IPS DF 6.9 (cell line): ENCODE data around the gene TUBD1.
A peak's percentile ranks its signal among the peaks of the same experiment; 100 is the strongest.
"Not testable (repeated sequence)": the region's sequence is repeated elsewhere in the genome, so short reads cannot be mapped to it uniquely, and the experiment has no call there.

ENCODE experiments used
- DNase-seq: peaks from one replicate; pipeline ENCODE4 v3.0.0-alpha.2; 2013; ENCODE audit warnings: low read depth, low spot score
- H3K27ac ChIP-seq: one replicate; pipeline ENCODE4 v1.5.1; 2013; ENCODE audit warnings: low read length, control low read depth
- H3K27me3 ChIP-seq: 2 replicates; pipeline ENCODE4 v1.6.1; 2013; ENCODE audit warnings: mild to moderate bottlenecking, low read length; ENCODE audit not compliant: control insufficient read depth, insufficient read depth
- H3K36me3 ChIP-seq: 2 replicates; pipeline ENCODE4 v1.6.1; 2013; ENCODE audit warnings: low read length; ENCODE audit not compliant: control insufficient read depth, insufficient read depth
- H3K4me1 ChIP-seq: 2 replicates; pipeline ENCODE4 v1.6.1; 2013; ENCODE audit warnings: low read length; ENCODE audit not compliant: control insufficient read depth, insufficient read depth
- H3K4me3 ChIP-seq: 2 replicates; pipeline ENCODE4 v1.5.1; 2013; ENCODE audit warnings: mild to moderate bottlenecking, low read length
- H3K9me3 ChIP-seq: 2 replicates; pipeline ENCODE4 v1.6.1; 2013; ENCODE audit warnings: low read length, inconsistent platforms; ENCODE audit not compliant: control insufficient read depth, insufficient read depth
- WGBS: extraction: QIAGEN DNeasy Blood & Tissue Kit; methylation state at CpG from one replicate; pipeline ENCODE4 v1.1.7; 2013; ENCODE audit warnings: mixed read lengths, missing lambda C conversion rate; ENCODE audit not compliant: insufficient read length, insufficient coverage; 5-methylcytosine and 5-hydroxymethylcytosine counted together

TUBD1 gene

GRCh38 chr17:59892924-59893675, at the start of gene TUBD1, which contains the start of gene RPS6KB1:
Gene TUBD1 (minus strand): TSS chr17:59892943. CDS start chr17:59891002, 1,941 bp downstream.
Gene RPS6KB1 (plus strand): TSS chr17:59893121. CDS start chr17:59893185, 64 bp downstream.
- Histone ChIP-seq H3K36me3 (peaks cover 3% of the 10 kb centered on the region; the same call in 1 of the 2 replicates), H3K27ac (no peak within 1 kb of the TSS), H3K27me3 (no peaks in the 10 kb centered on the region), H3K9me3 (no peaks in the 10 kb centered on the region), H3K4me3 (peak within 1 kb of the TSS; percentile 70), H3K4me1 (no peaks in the 10 kb centered on the region)
- DNase-seq: peak; percentile 97
- no CpG with 5 or more reads among the region's 61 CpGs for WGBS

GRCh38 chr17:59941131-59941530, 48.4 kb upstream of the TUBD1 start:
- no CpG with 5 or more reads among the region's 1 CpG for WGBS
- H3K36me3 ChIP-seq: no peaks in the 10 kb centered on the region; the same call in 1 of the 2 replicates
- H3K27me3 ChIP-seq: no peaks in the 10 kb centered on the region
- H3K27ac ChIP-seq: no peak overlapping the region
- DNase-seq: no peak
- no peaks in the 10 kb centered on the region for H3K9me3 ChIP-seq
- H3K4me3 ChIP-seq: no peak overlapping the region
- no peaks in the 10 kb centered on the region for H3K4me1 ChIP-seq

- H3K9me3 ChIP-seq, H3K27me3 ChIP-seq, H3K4me3 ChIP-seq, DNase-seq, H3K36me3 ChIP-seq, H3K27ac ChIP-seq, H3K4me1 ChIP-seq: not testable (repeated sequence)
- WGBS: no CpG with 5 or more reads among the region's 3 CpGs
Measured at GRCh38 chr17:59940697-59941096, 48.0 kb upstream of the TUBD1 start.

- DNase-seq, H3K9me3 ChIP-seq, H3K27me3 ChIP-seq, H3K4me3 ChIP-seq, H3K4me1 ChIP-seq, H3K27ac ChIP-seq, H3K36me3 ChIP-seq: not testable (repeated sequence)
- WGBS: no CpG with 5 or more reads among the region's 1 CpG
Measured at GRCh38 chr17:59933317-59933716, 40.6 kb upstream of the TUBD1 start.

GRCh38 chr17:59930768-59931167, 38.0 kb upstream of the TUBD1 start:
- H3K27ac ChIP-seq, H3K9me3 ChIP-seq, H3K4me3 ChIP-seq, H3K36me3 ChIP-seq, H3K27me3 ChIP-seq, DNase-seq, H3K4me1 ChIP-seq: not testable (repeated sequence)
- WGBS: no CpG with 5 or more reads among the region's 3 CpGs

- H3K27ac ChIP-seq, H3K9me3 ChIP-seq, H3K36me3 ChIP-seq, DNase-seq, H3K27me3 ChIP-seq, H3K4me1 ChIP-seq, H3K4me3 ChIP-seq: not testable (repeated sequence)
- no CpG with 5 or more reads among the region's 2 CpGs for WGBS
Measured at GRCh38 chr17:59930121-59930520, 37.4 kb upstream of the TUBD1 start.

GRCh38 chr17:59920637-59921036, 27.9 kb upstream of the TUBD1 start:
- H3K4me3 ChIP-seq, H3K4me1 ChIP-seq, H3K27me3 ChIP-seq, H3K9me3 ChIP-seq, H3K27ac ChIP-seq, H3K36me3 ChIP-seq, DNase-seq: not testable (repeated sequence)
- WGBS: no CpG with 5 or more reads among the region's 5 CpGs

GRCh38 chr17:59916446-59916845, 23.7 kb upstream of the TUBD1 start:
- Histone ChIP-seq H3K27me3 (no peaks in the 10 kb centered on the region), H3K36me3 (no peaks in the 10 kb centered on the region; the same call in 1 of the 2 replicates), H3K4me1 (no peaks in the 10 kb centered on the region), H3K27ac (no peak overlapping the region), H3K9me3 (no peaks in the 10 kb centered on the region), H3K4me3 (no peak overlapping the region)
- DNase-seq: no peak

- Histone ChIP-seq H3K36me3 (no peaks in the 10 kb centered on the region; the same call in 1 of the 2 replicates), H3K27ac (no peak overlapping the region), H3K27me3 (no peaks in the 10 kb centered on the region), H3K4me3 (no peak overlapping the region), H3K4me1 (no peaks in the 10 kb centered on the region), H3K9me3 (no peaks in the 10 kb centered on the region)
- DNase-seq: no peak
- no CpG with 5 or more reads among the region's 1 CpG for WGBS
Measured at GRCh38 chr17:59914274-59914854, 21.6 kb upstream of the TUBD1 start.

GRCh38 chr17:59907467-59907866, 14.7 kb upstream of the TUBD1 start:
- no CpG with 5 or more reads among the region's 3 CpGs for WGBS
- Histone ChIP-seq H3K4me3 (no peak overlapping the region), H3K36me3 (no peaks in the 10 kb centered on the region), H3K27ac (no peak overlapping the region), H3K9me3 (no peaks in the 10 kb centered on the region), H3K27me3 (no peaks in the 10 kb centered on the region), H3K4me1 (no peaks in the 10 kb centered on the region)
- no peak for DNase-seq

GRCh38 chr17:59903455-59903854, 10.7 kb upstream of the TUBD1 start:
- Histone ChIP-seq H3K27ac (no peak overlapping the region), H3K36me3 (no peaks in the 10 kb centered on the region), H3K4me3 (no peak overlapping the region), H3K4me1 (no peaks in the 10 kb centered on the region), H3K27me3 (no peaks in the 10 kb centered on the region), H3K9me3 (no peaks in the 10 kb centered on the region)
- no peak for DNase-seq
- WGBS: no CpG with 5 or more reads among the region's 2 CpGs
